A549 (cell line): ENCODE results near the gene GNB1L. TPM values are rescaled to one million over a fixed set of nuclear protein-coding genes. Genes with fewer than 3 reads are reported as not detected.

Experiments used
- ATAC-seq, 2 experiments: fragments of 200-7000 bp in 1 of 2; fragments of >200 bp in 1 of 2; cut with Nextera tagmentation in 1 of 2; cut with Tn5 transposase in 1 of 2; 3 replicates each; pipeline versions ENCODE4 v1.8.0 to v1.9.1; 2018 to 2020; ENCODE audit warnings: mild to moderate bottlenecking in 1 of 2, moderate library complexity in 1 of 2
- CTCF ChIA-PET: fragments of 300-600 bp; sonication (Branson Sonifier 250); formaldehyde crosslinking; extraction: SDS; loops from one replicate; lab custom pipeline; 2021; ENCODE audit warnings: antibody characterized with exemption, inconsistent platforms; lab: Yijun Ruan, JAX
- POLR2A ChIA-PET: fragments of 350-600 bp; formaldehyde crosslinking; extraction: SDS; loops from one replicate; lab custom pipeline; 2021; ENCODE audit warnings: antibody characterized with exemption, inconsistent platforms; lab: Yijun Ruan, JAX
- DNase-seq, 2 experiments: peaks; one replicate each; pipeline versions ENCODE4 v3.0.0 to v3.0.0-alpha.2; 2011 to 2016; ENCODE audit warnings: low read depth in 1 of 2, low spot score in 1 of 2
- FAIRE-seq: peaks from 2 replicates; lab custom pipeline; 2011; peaks lifted over from hg19 to GRCh38; lab: Jason Lieb, UNC
- H3K27ac ChIP-seq, 2 experiments: fragments of >200 bp; sonication (Bioruptor Twin); formaldehyde crosslinking; 3 replicates each; pipeline ENCODE4 v1.5.1; 2016 to 2017
- H3K4me1 ChIP-seq: fragments of >200 bp; sonication (Bioruptor Twin); formaldehyde crosslinking; 3 replicates; pipeline ENCODE4 v1.6.1; 2016
- H3K4me2 ChIP-seq: fragments of >200 bp; sonication (Bioruptor Twin); formaldehyde crosslinking; 3 replicates; pipeline ENCODE4 v1.6.1; 2016
- H3K4me3 ChIP-seq: fragments of >200 bp; sonication (Bioruptor Twin); formaldehyde crosslinking; 3 replicates; pipeline ENCODE4 v1.5.1; 2016
- H3K9me3 ChIP-seq: fragments of >200 bp; sonication (Bioruptor Twin); formaldehyde crosslinking; 3 replicates; pipeline ENCODE4 v1.6.1; 2016
- ATOH8 ChIP-seq: fragments of 250-450 bp; sonication (Bioruptor Pico); IDR thresholded peaks from 2 replicates; pipeline ENCODE4 v1.5.0; 2020; ENCODE audit warnings: low read depth, mild to moderate bottlenecking, moderate library complexity
- CBX2 ChIP-seq: fragments of 200-600 bp; sonication (generic); IDR thresholded peaks from 2 replicates; pipeline ENCODE4 v1.6.1; 2016; ENCODE audit warnings: low read depth, mild to moderate bottlenecking, borderline replicate concordance
- CTCF ChIP-seq: fragments of >200 bp; sonication (Bioruptor Twin); formaldehyde crosslinking; IDR thresholded peaks from 3 replicates; pipeline ENCODE4 v1.5.1; 2016
- E2F6 ChIP-seq: IDR thresholded peaks from 2 replicates; pipeline ENCODE4 v1.6.1; 2012; ENCODE audit warnings: low read depth, borderline replicate concordance
- EHMT2 ChIP-seq: fragments of 200-600 bp; sonication (generic); IDR thresholded peaks from 2 replicates; pipeline ENCODE4 v1.6.1; 2016; ENCODE audit warnings: antibody characterized with exemption, low read depth, mild to moderate bottlenecking, moderate library complexity
- ESRRA ChIP-seq: fragments of 150-350 bp; IDR thresholded peaks from 2 replicates; pipeline ENCODE4 v1.6.1; 2014; ENCODE audit warnings: mild to moderate bottlenecking, low read length, borderline replicate concordance
- FOSL2 ChIP-seq, 2 experiments: fragments of 450-650 bp in 1 of 2; fragments of >200 bp in 1 of 2; sonication (Bioruptor Twin) in 1 of 2; formaldehyde crosslinking; IDR thresholded peaks; 2 replicates each; pipeline versions ENCODE4 v1.5.0 to v1.6.1; 2016 to 2020; ENCODE audit warnings: mild to moderate bottlenecking in 1 of 2, moderate library complexity in 1 of 2
- HDAC2 ChIP-seq: fragments of 200-600 bp; sonication (generic); IDR thresholded peaks from 2 replicates; pipeline ENCODE4 v1.6.1; 2016
- HES2 ChIP-seq: fragments of >200 bp; sonication (Bioruptor Twin); formaldehyde crosslinking; IDR thresholded peaks from 2 replicates; pipeline ENCODE4 v1.6.1; 2016
- HEYL ChIP-seq: fragments of 250-450 bp; sonication (Bioruptor Pico); IDR thresholded peaks from 2 replicates; pipeline ENCODE4 v1.8.0; 2021; ENCODE audit warnings: mild to moderate bottlenecking, moderate library complexity
- HOXA7 ChIP-seq: fragments of 250-450 bp; sonication (Bioruptor Pico); IDR thresholded peaks from 2 replicates; pipeline ENCODE4 v1.5.0; 2020; ENCODE audit warnings: mild to moderate bottlenecking, moderate library complexity
- MAFK ChIP-seq: fragments of 450-650 bp; IDR thresholded peaks from 2 replicates; pipeline ENCODE4 v1.6.1; 2014; ENCODE audit not compliant: partially characterized antibody
- MAZ ChIP-seq: fragments of 150-350 bp; IDR thresholded peaks from 2 replicates; pipeline ENCODE4 v1.6.1; 2014; ENCODE audit warnings: antibody characterized with exemption, low read depth, low read length, borderline replicate concordance
- NPAS2 ChIP-seq: fragments of 250-450 bp; sonication (Bioruptor Pico); IDR thresholded peaks from 2 replicates; pipeline ENCODE4 v1.8.0; 2022; ENCODE audit warnings: mild to moderate bottlenecking, moderate library complexity, borderline replicate concordance
- PBX3 ChIP-seq: IDR thresholded peaks from 2 replicates; pipeline ENCODE4 v1.6.1; 2012
- POLR2AphosphoS2 ChIP-seq: conservative IDR thresholded peaks from 2 replicates; pipeline ENCODE4 v1.6.1; 2012; ENCODE audit warnings: low read length, improper control_type of control experiment, inconsistent platforms
- RAD21 ChIP-seq, 2 experiments: fragments of >200 bp in 1 of 2; sonication (Bioruptor Twin) in 1 of 2; formaldehyde crosslinking in 1 of 2; IDR thresholded peaks in 1 of 2; conservative IDR thresholded peaks in 1 of 2; 2 replicates in 1 of 2; 3 replicates in 1 of 2; pipeline ENCODE4 v1.6.1; 2012 to 2018; ENCODE audit warnings: inconsistent platforms in 1 of 2
- RNF2 ChIP-seq: fragments of 200-600 bp; sonication (generic); IDR thresholded peaks from 2 replicates; pipeline ENCODE4 v1.6.1; 2016; ENCODE audit warnings: low read depth, mild to moderate bottlenecking, antibody characterized with exemption, moderate library complexity, borderline replicate concordance
- SMC3 ChIP-seq: fragments of >200 bp; sonication (Bioruptor Twin); formaldehyde crosslinking; IDR thresholded peaks from 3 replicates; pipeline ENCODE4 v1.6.1; 2018; ENCODE audit warnings: inconsistent platforms
- SREBF2 ChIP-seq: fragments of 450-650 bp; IDR thresholded peaks from 2 replicates; pipeline ENCODE4 v1.6.1; 2014; ENCODE audit warnings: mild to moderate bottlenecking, moderate library complexity
- TFCP2L1 ChIP-seq: fragments of 250-450 bp; sonication (Bioruptor Pico); IDR thresholded peaks from 2 replicates; pipeline ENCODE4 v1.5.0; 2021; ENCODE audit warnings: mild to moderate bottlenecking
- ZNF302 ChIP-seq: fragments of 250-450 bp; sonication (Bioruptor Pico); IDR thresholded peaks from 2 replicates; pipeline ENCODE4 v1.9.0; 2021; ENCODE audit warnings: inconsistent platforms, mild to moderate bottlenecking, moderate library complexity
- WGBS: methylation state at CpG from one replicate; pipeline ENCODE4 v1.1.6; 2017; ENCODE audit errors: missing lambda C conversion rate; 5-methylcytosine and 5-hydroxymethylcytosine counted together
- polyA plus RNA-seq, 4 experiments: library from polyadenylated mRNA; depleted of rRNA in 3 of 4; stranded (reverse); fragments of >200 nt; fragmentation: RNase III in 1 of 4; extraction: RNeasy Plus Mini Kit Qiagen cat#74134 plus additional on column Dnase treatment in 1 of 4; gene quantifications; 2 replicates in 3 of 4; 3 replicates in 1 of 4; pipeline ENCODE4 v1.2.3, GENCODE V29; 2011 to 2017

GNB1L gene
- polyA plus RNA-seq, 2 of the 4 experiments (the other 2 are of a cell fraction): 1.8 to 10.3 TPM

GRCh38 chr22:19900707-19901436 is 46.2 kb upstream of the GNB1L start:
- FAIRE-seq (no peak), ATAC-seq (no peak)
- 79% methylated on average over 8 of the region's 13 CpGs for WGBS

GRCh38 chr22:19898831-19899567 is 44.3 kb upstream of the GNB1L start:
- H3K4me3 ChIP-seq: no peak overlapping the region
- H3K4me1 ChIP-seq: no peaks in the 10 kb centered on the region
- ATAC-seq: no peak
- TF ChIP-seq SREBF2 (no peak), CTCF (no peak), HOXA7 (CRISPR knock-in tag) (no peak), E2F6 (no peak), MAZ (no peak), NPAS2 (no peak), ZNF302 (CRISPR knock-in tag) (no peak), EHMT2 (no peak), PBX3 (no peak), HEYL (CRISPR knock-in tag) (no peak), CBX2 (no peak), ESRRA (no peak), SMC3 (no peak), POLR2AphosphoS2 (no peak), FOSL2 (IDR thresholded peaks at IDR 0.05) (no peak), FOSL2 (CRISPR knock-in tag; IDR thresholded peaks at IDR 0.05) (no peak)
- CTCF ChIA-PET: interaction anchor here (2.1 to 4.1 kb wide), 2 partner anchors 143 to 169 kb away, joined by 5 to 18 read pairs; no protein-coding TSS in a partner anchor
- FAIRE-seq: no peak
- WGBS: 90% methylated on average over 12 of the region's 16 CpGs
- no peaks in the 10 kb centered on the region for H3K9me3 ChIP-seq
- POLR2A ChIA-PET: no interaction called here
- no peak for DNase-seq
- no peak overlapping the region for H3K4me2 ChIP-seq
- H3K27ac ChIP-seq: no peak overlapping the region

More at GRCh38 chr22:19900707-19901436, 46.2 kb upstream of the GNB1L start:
- no peak overlapping the region for H3K27ac ChIP-seq
- no peak for TF ChIP-seq RAD21 (conservative IDR thresholded peaks at IDR 0.05 in 1 of 2, IDR thresholded peaks at IDR 0.05 in 1 of 2)
- no peak for TF ChIP-seq FOSL2 (IDR thresholded peaks at IDR 0.05)
- TF ChIP-seq FOSL2 (CRISPR knock-in tag; IDR thresholded peaks at IDR 0.05): no peak
- TF ChIP-seq TFCP2L1 (CRISPR knock-in tag): no peak
- TF ChIP-seq HDAC2: no peak
- TF ChIP-seq MAFK: no peak
- no peak for TF ChIP-seq CTCF
- TF ChIP-seq HES2: no peak
- TF ChIP-seq ATOH8: no peak
- no peak for TF ChIP-seq ZNF302 (CRISPR knock-in tag)
- no peak for TF ChIP-seq RNF2
- no peak overlapping the region for H3K4me3 ChIP-seq
- H3K9me3 ChIP-seq: no peaks in the 10 kb centered on the region
- no peaks in the 10 kb centered on the region for H3K4me1 ChIP-seq
- no peak for DNase-seq
- ChIA-PET CTCF (interaction anchor here (2.2 to 6.6 kb wide), 3 partner anchors 10 to 170 kb away, joined by 6 to 56 read pairs (median 11); no protein-coding TSS in a partner anchor), POLR2A (no interaction called here)
- no peak overlapping the region for H3K4me2 ChIP-seq
